Neural cell (in vitro differentiated cells): Measurements from ENCODE around the gene FKBP1B. TPM values are rescaled to one million over a fixed set of nuclear protein-coding genes. Genes with fewer than 3 reads are reported as not detected.

Source experiments
- H2AFZ ChIP-seq: fragments of 200-600, 300-800 bp; sonication (generic), shearing (Covaris generic); 2 replicates; pipeline ENCODE4 v1.6.0; 2014; ENCODE audit warnings: low read depth, mild to moderate bottlenecking, antibody characterized with exemption, low read length, moderate library complexity
- H3F3A ChIP-seq: fragments of 200-600 bp; shearing (Covaris generic); 2 replicates; pipeline ENCODE4 v1.6.1; 2016; ENCODE audit warnings: mild to moderate bottlenecking, moderate library complexity, mixed read lengths, antibody characterized with exemption, low read length; ENCODE audit not compliant: insufficient read depth, poor library complexity, severe bottlenecking
- H3K27ac ChIP-seq: fragments of 200-600, 300-800 bp; sonication (generic), shearing (Covaris generic); 2 replicates; pipeline ENCODE4 v1.5.1; 2014; ENCODE audit warnings: mild to moderate bottlenecking, low read length, moderate library complexity
- H3K27me3 ChIP-seq: fragments of 300-800, 200-600 bp; sonication (generic), shearing (Covaris generic); 2 replicates; pipeline ENCODE4 v1.6.0; 2014; ENCODE audit warnings: mild to moderate bottlenecking, low read depth, low read length, moderate library complexity; ENCODE audit not compliant: insufficient read depth
- H3K36me3 ChIP-seq: fragments of 300-800, 200-600 bp; sonication (generic), shearing (Covaris generic); 2 replicates; pipeline ENCODE4 v1.5.1; 2014; ENCODE audit warnings: mild to moderate bottlenecking, antibody characterized with exemption, low read length, moderate library complexity; ENCODE audit not compliant: insufficient read depth
- H3K4me2 ChIP-seq: fragments of 300-800, 200-600 bp; sonication (generic), shearing (Covaris generic); 2 replicates; pipeline ENCODE4 v1.6.0; 2014; ENCODE audit warnings: mild to moderate bottlenecking, low read length
- H3K4me3 ChIP-seq: fragments of 300-800, 200-600 bp; sonication (generic), shearing (Covaris generic); 2 replicates; pipeline ENCODE4 v1.5.1; 2014; ENCODE audit warnings: mild to moderate bottlenecking, low read length, moderate library complexity
- H3K79me2 ChIP-seq: fragments of 200-600 bp; shearing (Covaris generic); replicated peaks from 2 replicates; pipeline ENCODE4 v1.6.0; 2014; ENCODE audit warnings: mild to moderate bottlenecking, low read length, moderate library complexity; ENCODE audit not compliant: insufficient read depth
- H3K9ac ChIP-seq: fragments of 300-800, 200-600 bp; sonication (generic), shearing (Covaris generic); 2 replicates; pipeline ENCODE4 v1.6.1; 2016; ENCODE audit warnings: mild to moderate bottlenecking, low read length, mixed read lengths
- H3K9me2 ChIP-seq: fragments of 200-600 bp; shearing (Covaris generic); 2 replicates; pipeline ENCODE4 v1.6.1; 2016; ENCODE audit warnings: mild to moderate bottlenecking, low read length, mixed read lengths; ENCODE audit not compliant: insufficient read depth
- H3K9me3 ChIP-seq: fragments of 200-600, 300-800 bp; sonication (generic), shearing (Covaris generic); 2 replicates; pipeline ENCODE4 v1.6.1; 2016; ENCODE audit warnings: mild to moderate bottlenecking, mixed run types, low read length, moderate library complexity, mixed read lengths
- H4K20me1 ChIP-seq: fragments of 200-600 bp; shearing (Covaris generic); 2 replicates; pipeline ENCODE4 v1.6.1; 2016; ENCODE audit warnings: mild to moderate bottlenecking, mixed run types; ENCODE audit not compliant: insufficient read depth
- CTCF ChIP-seq: fragments of 450-650 bp; IDR thresholded peaks from 2 replicates; pipeline ENCODE4 v1.5.1; 2014; ENCODE audit warnings: antibody characterized with exemption, mild to moderate bottlenecking, moderate library complexity; ENCODE audit not compliant: poor library complexity, severe bottlenecking
- EP300 ChIP-seq: fragments of 450-650 bp; conservative IDR thresholded peaks from 2 replicates; pipeline ENCODE4 v1.6.1; 2014; ENCODE audit warnings: antibody characterized with exemption, mild to moderate bottlenecking, moderate library complexity; ENCODE audit not compliant: poor library complexity, severe bottlenecking
- EZH2 ChIP-seq: fragments of 200-600, 300-800 bp; shearing (Covaris generic), sonication (generic); IDR thresholded peaks from 2 replicates; pipeline ENCODE4 v1.6.1; 2014; ENCODE audit warnings: antibody characterized with exemption, low read length, borderline replicate concordance, mild to moderate bottlenecking; ENCODE audit not compliant: insufficient read depth, poor library complexity, severe bottlenecking
- MXI1 ChIP-seq: fragments of 450-650 bp; conservative IDR thresholded peaks from 2 replicates; pipeline ENCODE4 v1.6.1; 2014; ENCODE audit warnings: antibody characterized with exemption, mild to moderate bottlenecking; ENCODE audit not compliant: poor library complexity, severe bottlenecking
- POLR2AphosphoS5 ChIP-seq: IDR thresholded peaks from 2 replicates; pipeline ENCODE4 v1.6.1; 2012
- RAD21 ChIP-seq: fragments of 450-650 bp; conservative IDR thresholded peaks from 2 replicates; pipeline ENCODE4 v1.6.1; 2014; ENCODE audit warnings: antibody characterized with exemption, mild to moderate bottlenecking, moderate library complexity
- REST ChIP-seq: IDR thresholded peaks from 2 replicates; pipeline ENCODE4 v1.6.1; 2012; ENCODE audit warnings: borderline replicate concordance
- SMC3 ChIP-seq: fragments of 450-650 bp; conservative IDR thresholded peaks from 2 replicates; pipeline ENCODE4 v1.6.1; 2014; ENCODE audit warnings: antibody characterized with exemption, mild to moderate bottlenecking, moderate library complexity; ENCODE audit not compliant: poor library complexity
- TAF1 ChIP-seq: IDR thresholded peaks from 2 replicates; pipeline ENCODE4 v1.6.1; 2012; ENCODE audit warnings: low read depth
- polyA plus RNA-seq: library from polyadenylated mRNA; depleted of rRNA; stranded (reverse); fragments of >200 nt; gene quantifications from 2 replicates; pipeline ENCODE4 v1.2.3, GENCODE V29; 2014
- small RNA-seq, 3 experiments: library from RNA; depleted of rRNA; stranded (forward); fragments of <200 nt; gene quantifications; one replicate each; pipeline ENCODE3, GENCODE V24; 2012

The FKBP1B gene
- polyA plus RNA-seq, 1 donor from 2014 or later: 154 TPM

GRCh38 chr2:24111407-24111901 lies 61.9 kb downstream of the FKBP1B start:
- TF ChIP-seq EP300 (no peak), TAF1 (no peak), MXI1 (no peak), SMC3 (no peak), POLR2AphosphoS5 (no peak), REST (no peak), EZH2 (no peak), RAD21 (no peak), CTCF (no peak)
- H3K36me3 ChIP-seq: no peaks in the 10 kb centered on the region
- H3K9me3 ChIP-seq: peaks cover 2% of the 10 kb centered on the region
- H3K9me2 ChIP-seq: no peaks in the 10 kb centered on the region
- H4K20me1 ChIP-seq: no peaks in the 10 kb centered on the region
- H3K4me3 ChIP-seq: no peak overlapping the region
- no peaks in the 10 kb centered on the region for H3F3A ChIP-seq
- H3K4me2 ChIP-seq: no peak overlapping the region
- no peak overlapping the region for H3K9ac ChIP-seq
- H3K79me2 ChIP-seq: no peaks in the 10 kb centered on the region
- no peak overlapping the region for H2AFZ ChIP-seq
- no peak overlapping the region for H3K27ac ChIP-seq
- no peaks in the 10 kb centered on the region for H3K27me3 ChIP-seq

Small RNA genes lying within 50 kb of the gene (small RNA-seq; reads per million reads assigned to genes)
- gene RNU6-370P: 0 reads per million in 3 experiments

Other genes starting within 250 kb of the FKBP1B start
- gene ATAD2B, start 122.6 kb upstream of the FKBP1B start, polyA plus RNA-seq: 37.6 and 42.0 TPM in 2 replicates
- gene UBXN2A, start 109.3 kb upstream of the FKBP1B start, polyA plus RNA-seq: 11.0 and 15.0 TPM in 2 replicates
- 0.27 and 0.70 TPM in 2 replicates for gene MFSD2B, start 39.7 kb upstream of the FKBP1B start, polyA plus RNA-seq
- 15.7 and 17.0 TPM in 2 replicates for gene WDCP, start 2.4 kb upstream of the FKBP1B start, polyA plus RNA-seq
- gene SF3B6, start 26.6 kb downstream of the FKBP1B start, polyA plus RNA-seq: 307 and 442 TPM in 2 replicates
- gene TP53I3, start 35.1 kb downstream of the FKBP1B start, polyA plus RNA-seq: 1.8 and 4.7 TPM in 2 replicates
- 1.3 TPM in 1 of 2 replicates, not detected in the other for gene PFN4, start 73.6 kb downstream of the FKBP1B start, polyA plus RNA-seq
- gene FAM228B, start 73.7 kb downstream of the FKBP1B start, polyA plus RNA-seq: 15.0 and 22.0 TPM in 2 replicates
- gene FAM228A, start 125.3 kb downstream of the FKBP1B start, polyA plus RNA-seq: 1.5 and 2.6 TPM in 2 replicates